Measurements from ENCODE around the gene TLL2.

DNA sequence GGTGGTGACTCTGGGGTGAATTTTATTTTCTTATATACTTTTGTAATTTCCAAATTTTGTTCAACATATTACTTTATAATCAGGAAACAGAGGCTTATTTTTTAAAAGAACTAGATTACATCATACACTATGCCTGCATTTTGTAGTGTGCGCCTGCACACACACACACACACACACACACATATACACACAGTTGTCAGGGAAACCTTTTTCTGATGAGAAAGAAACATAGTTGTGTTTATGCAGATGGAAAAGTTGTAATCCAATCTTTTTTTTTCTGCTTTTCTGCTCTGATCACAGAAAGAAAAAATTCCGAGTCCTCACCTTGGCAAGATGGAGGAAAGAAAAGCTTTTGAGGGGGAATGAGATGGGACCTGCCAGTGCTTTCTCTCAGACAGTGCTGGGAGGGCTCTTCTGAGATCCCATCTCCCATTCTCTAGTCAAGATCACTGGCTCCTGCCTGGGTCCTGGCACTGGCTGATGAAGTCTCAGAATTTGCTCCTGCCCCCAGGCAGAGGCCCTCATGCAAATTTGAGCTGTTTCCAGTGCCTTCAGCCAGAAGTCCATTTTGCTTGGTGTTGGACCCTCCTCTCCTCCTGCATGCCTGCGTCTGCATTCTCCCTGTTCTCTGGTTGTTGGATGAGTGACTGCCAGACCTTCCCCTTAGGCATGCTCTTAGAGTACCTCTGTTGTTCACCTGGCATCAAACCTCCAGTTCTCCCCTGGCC lies 59.7 kb downstream of the TLL2 start:
- TF ChIP-seq POLR2A (IDR thresholded peaks at IDR 0.05) (no peak), POLR2AphosphoS5 (IDR thresholded peaks at IDR 0.05) (no peak)
